Osteocyte (in vitro differentiated cells): Measurements from ENCODE around the gene PIP5K1B. TPM values are rescaled to one million over a fixed set of nuclear protein-coding genes. Genes with fewer than 3 reads are reported as not detected.

ENCODE experiments used
- DNase-seq: peaks from one replicate; pipeline ENCODE4 v3.0.0; 2021; ENCODE audit warnings: mixed read lengths; ENCODE audit not compliant: unreplicated experiment; ENCODE audit errors: extremely low spot score
- H3K27ac Mint-ChIP-seq: one replicate; pipeline ENCODE4 v1.8.0; 2021; ENCODE audit warnings: mild to moderate bottlenecking, mixed read lengths; ENCODE audit not compliant: unreplicated experiment
- H3K27me3 Mint-ChIP-seq: one replicate; pipeline ENCODE4 v1.8.0; 2021; ENCODE audit warnings: mixed read lengths; ENCODE audit not compliant: unreplicated experiment
- H3K36me3 Mint-ChIP-seq: one replicate; pipeline ENCODE4 v1.8.0; 2021; ENCODE audit warnings: mixed read lengths; ENCODE audit not compliant: unreplicated experiment
- H3K4me1 Mint-ChIP-seq: one replicate; pipeline ENCODE4 v1.8.0; 2021; ENCODE audit warnings: mixed read lengths; ENCODE audit not compliant: unreplicated experiment
- H3K4me3 Mint-ChIP-seq: one replicate; pipeline ENCODE4 v1.8.0; 2021; ENCODE audit warnings: mild to moderate bottlenecking, moderate library complexity, mixed read lengths; ENCODE audit not compliant: unreplicated experiment
- H3K9me3 Mint-ChIP-seq: one replicate; pipeline ENCODE4 v1.8.0; 2021; ENCODE audit warnings: mixed read lengths; ENCODE audit not compliant: unreplicated experiment
- CTCF ChIP-seq: fragments of 200-600 bp; sonication (generic); IDR thresholded peaks from 2 replicates; pipeline ENCODE4 v1.5.0; 2021; ENCODE audit warnings: antibody characterized with exemption, mild to moderate bottlenecking, moderate library complexity
- total RNA-seq: library from RNA; stranded (reverse); gene quantifications from 2 replicates; pipeline ENCODE4 v1.2.1, GENCODE V29; 2021

PIP5K1B gene
- total RNA-seq, 1 donor from 2014 or later = not detected

GRCh38 chr9:68795411-68795810 lies 90.4 kb downstream of the PIP5K1B start:
- Mint-ChIP-seq H3K36me3 (no peaks in the 10 kb centered on the region), H3K27me3 (peaks cover 20% of the 10 kb centered on the region), H3K27ac (no peak overlapping the region), H3K4me3 (no peak overlapping the region), H3K4me1 (no peaks in the 10 kb centered on the region), H3K9me3 (no peaks in the 10 kb centered on the region)
- no peak for TF ChIP-seq CTCF
- DNase-seq = no peak

- H3K27me3 Mint-ChIP-seq = peaks cover 18% of the 10 kb centered on the region
- H3K9me3 Mint-ChIP-seq = no peaks in the 10 kb centered on the region
Observed at GRCh38 chr9:68797116-68797515, 92.1 kb downstream of the PIP5K1B start.

GRCh38 chr9:68798423-68798822 lies 93.4 kb downstream of the PIP5K1B start:
- no peaks in the 10 kb centered on the region for H3K9me3 Mint-ChIP-seq
- no peak for TF ChIP-seq CTCF
- no peaks in the 10 kb centered on the region for H3K4me1 Mint-ChIP-seq
- H3K27ac Mint-ChIP-seq = no peak overlapping the region
- H3K4me3 Mint-ChIP-seq = no peak overlapping the region
- no peaks in the 10 kb centered on the region for H3K36me3 Mint-ChIP-seq
- peaks cover 18% of the 10 kb centered on the region for H3K27me3 Mint-ChIP-seq
- no peak for DNase-seq

More at GRCh38 chr9:68797116-68797515, 92.1 kb downstream of the PIP5K1B start:
- H3K36me3 Mint-ChIP-seq = no peaks in the 10 kb centered on the region
- no peak overlapping the region for H3K4me3 Mint-ChIP-seq
- H3K27ac Mint-ChIP-seq = no peak overlapping the region
- DNase-seq = no peak
- no peak for TF ChIP-seq CTCF
- H3K4me1 Mint-ChIP-seq = no peaks in the 10 kb centered on the region

GRCh38 chr9:68800836-68801235 lies 95.8 kb downstream of the PIP5K1B start:
- H3K4me1 Mint-ChIP-seq = no peaks in the 10 kb centered on the region

GRCh38 chr9:68802525-68803015 lies 97.5 kb downstream of the PIP5K1B start:
- no peak overlapping the region for H3K27ac Mint-ChIP-seq
- no peak for DNase-seq
- no peak overlapping the region for H3K4me3 Mint-ChIP-seq
- H3K36me3 Mint-ChIP-seq = no peaks in the 10 kb centered on the region
- peaks cover 8% of the 10 kb centered on the region for H3K27me3 Mint-ChIP-seq
- TF ChIP-seq CTCF = no peak
- H3K4me1 Mint-ChIP-seq = no peaks in the 10 kb centered on the region
- H3K9me3 Mint-ChIP-seq = no peaks in the 10 kb centered on the region

More at GRCh38 chr9:68800836-68801235, 95.8 kb downstream of the PIP5K1B start:
- no peaks in the 10 kb centered on the region for H3K9me3 Mint-ChIP-seq
- peaks cover 18% of the 10 kb centered on the region for H3K27me3 Mint-ChIP-seq
- TF ChIP-seq CTCF = no peak
- no peak for DNase-seq
- no peak overlapping the region for H3K27ac Mint-ChIP-seq
- no peak overlapping the region for H3K4me3 Mint-ChIP-seq
- no peaks in the 10 kb centered on the region for H3K36me3 Mint-ChIP-seq
